SW 1271 (cell line): ENCODE data around the gene STAB2.
"Not testable (repeated sequence)": the region's sequence is repeated elsewhere in the genome, so short reads cannot be mapped to it uniquely, and the experiment has no call there.

Experiments
- DNase-seq, 2 experiments: peaks; one replicate each; lab custom pipeline; 2025; lab: John Stamatoyannopoulos, UW

Gene STAB2

DNA sequence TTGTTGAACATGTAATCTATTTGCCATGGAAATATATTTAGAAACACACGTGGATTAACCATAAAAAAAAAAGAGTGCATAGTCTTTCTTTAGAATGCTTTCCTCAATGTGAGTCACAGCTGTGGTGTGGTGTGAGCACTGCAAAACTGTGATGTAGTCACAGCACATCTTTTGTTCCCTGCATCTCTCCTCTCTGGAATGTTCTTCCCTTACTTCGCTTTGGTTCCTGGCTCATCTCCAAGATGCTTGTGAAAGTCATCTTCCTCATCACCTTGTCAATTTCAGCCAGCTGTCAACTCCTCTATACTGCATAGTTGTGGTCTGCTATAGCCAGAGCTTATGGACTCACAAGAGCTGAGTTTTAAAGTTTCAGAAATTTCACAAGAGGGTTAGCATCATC lies 60.2 kb downstream of the STAB2 start:
- no peak for DNase-seq

DNA sequence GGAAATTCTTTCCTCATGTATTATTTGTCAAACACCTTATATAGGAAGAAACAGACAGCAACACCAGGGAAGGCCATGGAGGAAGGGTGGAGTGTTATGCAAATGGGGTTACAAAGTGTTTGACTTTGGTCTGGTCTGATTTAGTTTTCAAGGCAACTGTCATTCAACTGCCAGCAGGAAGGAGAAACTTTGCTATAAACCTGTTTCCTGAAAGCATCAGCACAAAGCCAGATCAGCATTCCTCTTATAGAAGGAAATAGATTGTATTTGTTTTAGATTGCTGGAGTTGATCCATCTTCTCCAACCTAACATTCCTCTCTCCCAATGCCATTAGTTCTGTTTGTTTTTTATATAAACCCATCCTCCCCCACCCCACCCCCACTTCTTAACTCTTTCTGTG lies 65.7 kb downstream of the STAB2 start:
- DNase-seq, result no peak

DNA sequence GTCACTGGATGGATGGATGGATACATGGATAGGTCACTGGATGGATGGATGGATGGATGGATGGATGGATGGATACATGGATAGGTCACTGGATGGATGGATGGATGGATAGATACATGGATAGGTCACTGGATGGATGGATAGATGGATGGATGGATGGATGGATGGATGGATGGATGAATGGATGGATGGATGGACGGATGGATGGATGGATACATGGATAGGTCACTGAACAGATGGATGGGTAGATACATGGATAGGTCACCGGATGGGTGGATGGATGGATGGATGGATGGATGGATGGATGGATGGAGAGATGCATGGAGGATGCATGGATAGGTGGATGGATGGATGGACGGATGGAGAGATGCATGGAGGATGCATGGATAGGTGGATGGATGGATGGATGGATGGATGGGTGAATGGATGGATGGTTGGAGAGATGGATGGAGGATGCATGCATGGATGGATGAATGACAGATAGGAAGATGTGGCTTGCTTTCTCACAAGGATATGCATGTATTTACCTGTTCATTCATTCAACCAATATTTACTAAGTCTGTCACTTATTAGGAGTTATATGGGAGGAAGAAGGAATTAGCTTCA lies 66.6 kb downstream of the STAB2 start:
- DNase-seq, result not testable (repeated sequence)

DNA sequence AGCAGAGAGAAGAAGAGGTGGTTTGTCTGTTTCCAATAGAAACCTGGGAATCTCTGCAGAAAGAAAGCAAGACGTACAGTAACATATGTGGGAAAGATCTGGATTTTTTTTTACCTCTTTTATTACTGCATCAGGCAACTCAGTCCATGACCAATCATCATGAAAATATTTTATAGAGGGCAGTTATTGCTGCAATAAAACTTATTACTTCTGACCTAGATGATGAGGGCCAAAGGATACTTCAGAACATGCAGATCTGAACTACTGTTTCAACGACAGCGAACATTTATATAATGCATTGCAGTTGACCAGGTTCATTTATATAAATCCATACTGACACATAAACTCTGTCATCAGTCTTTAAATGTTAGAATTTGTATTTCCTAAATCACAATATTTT lies 67.7 kb downstream of the STAB2 start:
- DNase-seq, result no peak

DNA sequence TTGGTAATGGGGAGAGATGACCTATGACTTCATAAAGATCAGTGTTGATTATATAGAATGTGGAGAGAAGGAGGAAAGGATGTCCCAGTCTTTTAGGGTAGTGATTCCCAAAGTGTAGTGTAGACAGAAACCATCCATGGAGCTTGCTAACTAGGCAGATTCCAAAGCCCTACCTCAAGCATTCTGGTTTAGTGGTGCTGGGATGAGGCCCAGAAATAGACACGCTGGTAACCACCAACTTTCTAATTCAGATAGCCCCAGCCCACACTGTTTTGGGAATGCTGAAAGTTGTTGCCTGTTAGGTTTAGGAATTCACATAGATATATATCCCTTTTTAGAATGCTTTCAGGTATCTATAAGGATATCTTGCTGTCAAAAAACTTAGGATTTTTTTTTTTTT lies 69.2 kb downstream of the STAB2 start:
- no peak for DNase-seq

DNA sequence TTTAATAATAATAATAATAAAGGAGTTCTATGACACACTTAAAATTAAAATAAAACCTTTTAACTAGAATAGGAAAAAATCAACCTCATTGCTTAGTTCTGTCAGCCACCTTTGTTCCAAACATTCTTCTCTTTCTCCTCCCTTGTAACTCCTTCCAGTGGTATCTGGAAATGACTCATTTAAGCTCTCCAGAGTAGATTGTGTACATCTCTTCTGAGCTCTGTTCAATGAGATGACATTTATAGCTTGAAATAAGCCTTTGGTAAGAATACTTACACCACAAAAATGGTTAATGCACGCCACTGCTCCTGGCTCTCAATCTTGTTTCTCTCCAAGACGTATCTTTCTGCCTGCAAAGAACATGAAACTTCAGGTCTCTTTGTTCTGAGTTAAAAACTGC lies 70.3 kb downstream of the STAB2 start:
- DNase-seq, result no peak

DNA sequence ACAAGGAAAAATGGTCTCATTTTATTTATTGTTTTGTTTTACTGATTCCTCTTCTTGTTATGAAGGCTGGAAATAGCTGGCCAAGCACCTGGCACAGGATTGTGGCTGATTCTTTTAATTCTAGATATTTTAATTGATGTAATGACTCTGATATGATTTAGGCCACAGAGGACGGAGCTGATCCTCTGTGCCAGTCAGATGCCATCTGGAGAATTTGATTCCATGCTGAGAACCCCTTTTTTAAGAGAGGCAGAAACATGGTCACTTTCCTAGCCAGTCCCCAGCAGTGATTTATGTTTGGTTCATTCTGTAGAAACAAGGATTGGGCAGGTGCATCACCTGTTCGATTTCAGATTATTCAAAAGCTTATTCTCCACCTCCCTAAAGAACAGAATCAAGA lies 77.6 kb downstream of the STAB2 start:
- DNase-seq, result no peak

DNA sequence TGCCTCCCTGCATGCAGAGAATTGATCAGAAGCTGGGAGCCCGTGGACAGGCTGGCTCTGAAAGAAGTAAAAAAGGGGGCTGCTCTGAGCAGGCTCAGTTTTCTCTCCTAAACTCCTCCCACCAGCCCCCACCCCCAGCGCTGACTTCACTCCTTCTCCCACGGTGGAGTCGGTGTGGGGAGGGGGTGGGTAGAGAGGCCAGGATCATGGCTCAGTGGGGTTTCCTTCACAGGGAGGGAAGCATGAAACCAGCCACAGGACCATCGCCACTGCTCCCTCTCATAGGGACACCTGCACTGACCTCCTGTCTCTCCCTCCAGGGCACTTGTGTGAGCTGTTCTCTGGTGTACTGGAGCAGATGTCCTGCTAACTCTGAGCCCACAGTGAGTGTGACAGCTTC lies 78.9 kb downstream of the STAB2 start:
- DNase-seq, result no peak

DNA sequence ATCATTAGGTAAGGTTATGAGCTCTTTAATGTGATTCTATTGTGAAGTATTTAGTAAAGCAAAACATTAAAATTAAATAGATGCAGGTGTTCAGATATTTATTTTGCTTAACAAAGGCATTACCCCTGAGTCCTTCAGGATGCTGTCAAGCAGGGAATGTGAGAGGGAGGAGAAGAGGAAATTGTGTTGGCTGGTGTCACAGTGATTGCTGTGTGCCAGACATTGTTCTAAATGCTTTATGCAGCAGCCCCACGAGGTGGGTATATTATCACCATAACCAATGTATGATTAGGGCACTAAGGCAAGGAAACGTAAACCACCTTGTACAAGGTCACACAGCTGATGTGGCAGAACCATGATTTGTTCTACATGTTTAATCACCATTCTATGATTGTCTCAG lies 80.1 kb downstream of the STAB2 start:
- no peak for DNase-seq

DNA sequence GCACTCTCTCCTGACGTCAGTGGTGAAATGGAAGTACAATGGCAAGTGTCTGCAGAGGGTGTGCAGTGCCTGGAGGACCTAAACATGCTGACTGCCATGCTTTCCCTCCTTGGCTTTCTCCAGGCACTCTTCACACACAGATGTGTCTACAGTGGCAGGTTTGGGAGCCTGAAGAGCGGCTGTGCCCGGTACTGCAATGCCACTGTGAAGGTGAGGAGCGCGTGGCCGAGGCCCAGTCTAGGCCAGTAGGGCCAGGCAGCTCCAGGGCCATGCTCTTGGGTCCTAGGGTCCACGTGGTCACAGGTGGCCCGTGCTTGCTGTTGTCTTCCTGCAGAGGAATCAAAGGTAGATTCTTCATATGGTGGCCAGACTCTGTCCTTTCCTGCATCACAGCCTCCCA lies 81.4 kb downstream of the STAB2 start:
- DNase-seq, result no peak

DNA sequence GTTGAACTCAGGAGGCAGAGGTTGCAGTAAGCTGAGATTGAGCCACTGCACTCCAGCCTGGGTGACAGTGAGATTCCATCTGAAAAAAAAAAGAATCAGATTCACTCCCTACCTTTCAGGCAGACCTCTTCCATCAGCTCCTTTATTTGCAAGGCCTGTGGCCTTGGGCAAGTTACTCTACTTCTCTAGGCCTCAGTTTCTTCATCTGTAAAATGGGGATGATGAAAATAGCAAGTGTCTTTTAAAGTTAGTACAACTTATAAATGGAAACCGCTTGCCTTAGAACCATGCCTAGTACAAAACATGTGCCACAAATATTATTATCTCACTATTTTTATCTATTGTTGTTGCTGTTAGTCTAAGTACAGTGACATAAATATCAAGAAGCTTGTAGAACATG lies 84.3 kb downstream of the STAB2 start:
- no peak for DNase-seq

DNA sequence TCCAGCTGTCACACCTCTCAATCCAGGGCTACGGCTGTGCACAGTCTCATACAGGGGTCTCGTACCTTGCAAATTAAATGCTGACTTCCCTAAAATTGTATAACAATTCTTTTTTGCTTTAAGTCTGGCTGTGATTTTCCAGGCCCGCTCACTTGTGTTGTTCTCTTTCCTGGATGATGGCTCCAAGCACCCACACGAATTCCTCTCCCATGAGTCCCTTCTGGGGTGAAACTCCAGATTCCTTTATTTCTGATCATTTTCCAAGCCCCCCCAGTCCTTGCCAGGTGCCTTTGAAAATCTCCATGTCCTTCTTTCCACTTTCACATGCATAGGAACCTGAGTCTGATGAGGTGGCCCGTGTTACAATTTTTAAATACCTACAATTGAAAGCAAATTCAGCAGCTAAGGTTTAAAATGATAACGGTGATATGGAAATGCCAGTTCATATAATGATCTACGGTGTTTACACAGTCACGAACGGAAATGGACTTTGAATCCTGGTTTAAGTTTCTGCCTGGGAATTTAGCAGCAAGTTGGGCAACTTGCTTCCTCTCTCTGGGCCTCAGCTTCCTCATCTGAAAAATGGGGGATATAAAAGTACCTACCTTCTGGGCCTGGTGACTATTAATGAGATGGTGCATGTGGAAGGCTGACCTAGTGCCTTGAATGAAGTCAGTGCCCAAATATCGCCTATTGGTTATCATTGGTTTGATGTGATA lies 85.5 kb downstream of the STAB2 start:
- DNase-seq, result no peak

DNA sequence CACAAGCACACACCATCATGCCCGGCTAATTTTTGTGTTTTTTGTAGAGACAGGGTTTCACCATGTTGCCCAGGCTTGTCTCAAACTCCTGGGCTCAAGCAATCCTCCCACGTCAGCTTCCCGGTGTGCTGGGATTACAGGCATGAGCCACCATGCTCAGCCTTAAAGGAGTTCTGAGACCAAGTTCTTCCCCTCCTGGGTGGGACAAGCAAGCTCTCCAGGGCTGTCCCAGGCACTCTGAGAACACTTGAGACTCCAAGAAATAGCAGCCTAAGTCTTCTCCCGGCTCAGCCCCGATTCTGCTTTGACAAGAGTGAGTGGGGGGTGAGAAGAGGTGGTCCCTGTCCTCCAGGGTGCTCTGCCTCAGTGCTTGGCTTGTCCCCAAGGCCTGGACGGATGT lies 86.4 kb downstream of the STAB2 start:
- no peak for DNase-seq

DNA sequence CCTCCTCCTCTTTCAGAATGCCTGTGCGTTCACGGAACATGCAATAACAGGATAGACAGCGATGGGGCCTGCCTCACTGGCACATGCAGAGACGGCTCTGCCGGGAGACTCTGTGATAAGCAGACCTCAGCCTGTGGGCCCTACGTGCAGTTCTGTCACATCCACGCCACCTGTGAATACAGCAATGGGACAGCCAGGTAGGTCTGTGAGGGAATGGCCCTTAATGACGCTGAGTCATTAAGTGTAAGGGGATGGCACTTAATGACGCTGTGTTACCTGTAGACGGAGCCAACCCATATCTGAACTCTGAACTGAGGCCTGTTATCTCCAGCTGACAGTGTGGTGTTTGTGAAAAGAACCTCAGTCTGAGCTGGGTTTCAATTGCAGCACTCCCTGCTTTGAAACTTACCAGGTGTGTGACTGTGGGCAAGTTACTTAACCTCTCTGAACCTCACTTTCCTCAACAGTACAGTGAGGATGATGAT lies 86.9 kb downstream of the STAB2 start:
- DNase-seq, result no peak

DNA sequence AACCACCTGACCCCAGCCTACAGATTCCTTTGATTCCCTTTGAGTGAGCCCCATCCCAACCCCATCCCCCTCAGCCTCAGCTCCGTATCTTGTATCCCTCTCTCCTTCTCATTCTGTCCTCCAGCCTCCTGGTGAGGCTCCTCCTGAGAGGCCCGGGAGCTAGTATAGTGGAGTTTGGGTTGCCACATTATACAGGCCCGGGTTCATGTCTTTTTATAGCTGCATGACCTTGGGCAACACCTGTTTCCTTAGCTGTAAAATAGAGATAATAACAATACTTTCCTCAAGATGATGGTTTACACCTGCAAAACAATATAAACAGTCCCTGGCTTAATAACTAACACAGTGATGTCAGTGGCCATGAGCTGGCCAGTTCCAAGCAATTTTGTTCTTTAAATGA lies 89.8 kb downstream of the STAB2 start:
- no peak for DNase-seq

DNA sequence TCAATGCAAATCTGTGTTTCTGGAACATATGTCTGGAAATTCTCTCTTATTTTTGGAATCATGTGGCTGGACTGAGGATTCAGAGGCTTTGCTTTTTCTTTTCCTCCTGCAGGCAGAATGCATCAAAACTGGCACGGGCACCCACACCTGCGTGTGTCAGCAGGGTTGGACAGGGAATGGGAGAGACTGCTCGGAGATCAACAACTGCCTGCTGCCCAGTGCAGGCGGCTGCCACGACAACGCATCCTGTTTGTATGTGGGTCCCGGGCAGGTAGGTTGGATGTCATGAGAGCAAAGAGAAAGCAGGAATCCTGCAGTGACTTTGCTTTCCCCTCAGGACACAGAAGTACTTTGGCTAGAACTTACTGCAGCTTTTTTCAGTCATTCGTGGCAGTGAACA lies 90.3 kb downstream of the STAB2 start:
- DNase-seq, result no peak

DNA sequence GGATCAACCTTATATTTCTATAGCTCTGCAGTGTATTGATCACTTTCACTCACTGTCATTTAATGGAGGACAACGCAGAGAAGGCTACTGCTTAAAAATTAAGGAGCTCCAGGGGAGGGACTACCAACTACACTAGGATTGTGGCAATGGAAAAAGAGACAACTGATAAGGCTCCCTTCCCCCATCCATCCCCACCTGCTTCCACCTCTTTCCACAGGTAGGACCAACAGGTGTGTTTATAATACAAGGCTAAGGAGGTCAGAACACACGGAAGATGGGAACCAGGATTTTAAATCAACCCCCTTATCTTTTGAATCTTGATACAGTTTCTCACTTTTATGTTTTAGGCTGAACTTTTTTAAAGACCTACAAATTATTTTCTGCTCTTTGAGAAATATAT lies 90.8 kb downstream of the STAB2 start:
- DNase-seq, result no peak

DNA sequence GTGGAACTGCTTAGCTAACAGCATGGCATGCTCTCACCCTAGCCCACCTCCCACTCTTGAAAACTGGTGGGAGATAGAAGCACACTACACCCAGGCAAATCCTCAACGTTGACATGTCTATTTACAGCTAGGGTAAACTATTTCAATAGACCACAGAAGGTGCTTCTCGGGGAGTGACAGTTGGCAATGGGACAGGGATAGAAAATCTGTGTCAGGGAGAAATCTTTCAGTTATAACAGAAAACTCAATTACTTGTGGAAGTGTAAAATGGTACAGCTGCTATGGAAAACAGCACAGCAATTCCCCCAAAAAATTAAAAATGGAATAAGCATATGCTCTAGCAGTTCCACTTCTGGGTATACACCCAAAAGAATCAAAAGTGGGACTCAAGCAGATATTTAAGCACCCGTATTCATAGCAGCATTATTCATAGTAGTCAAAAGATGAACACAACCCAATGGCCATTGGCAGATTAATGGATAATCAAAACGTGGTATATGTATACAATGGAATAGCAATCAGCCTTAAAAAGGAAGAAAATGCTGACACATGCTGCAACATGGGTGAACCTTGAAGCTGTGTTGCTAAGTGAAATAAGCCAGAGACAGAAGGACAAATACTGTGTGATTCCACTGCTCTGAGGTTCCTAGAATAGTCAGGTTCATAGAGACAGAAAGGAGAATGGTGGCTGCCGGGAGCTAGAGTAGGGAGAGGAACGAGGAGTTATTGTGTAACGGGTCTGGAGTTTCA lies 92.5 kb downstream of the STAB2 start:
- no peak for DNase-seq

DNA sequence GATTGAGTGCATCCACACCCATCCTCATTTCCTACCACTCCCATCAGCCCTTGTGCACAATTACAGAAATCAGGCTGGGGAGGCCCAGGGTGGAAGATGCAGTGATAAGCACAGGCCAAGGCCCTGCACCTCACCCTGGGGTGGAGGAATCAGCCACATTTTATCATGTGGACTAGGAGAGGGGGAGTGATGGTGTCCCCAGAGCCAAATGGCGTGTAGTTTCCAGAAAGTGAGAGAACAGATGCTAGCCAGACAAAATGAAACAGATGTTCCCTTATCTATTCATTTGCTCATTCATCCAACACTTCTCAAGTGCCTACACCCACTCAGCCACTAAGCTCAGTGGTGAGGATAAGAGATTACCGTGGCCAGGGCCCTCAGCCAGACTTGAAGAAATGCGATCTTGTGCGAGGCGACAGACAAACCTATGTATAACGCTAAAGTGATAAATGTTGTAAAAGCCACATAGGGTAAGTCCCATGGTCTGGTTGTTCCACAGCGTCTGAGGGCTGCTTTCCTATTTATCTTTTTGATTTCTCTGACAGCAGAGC lies 93.6 kb downstream of the STAB2 start:
- DNase-seq, result no peak

DNA sequence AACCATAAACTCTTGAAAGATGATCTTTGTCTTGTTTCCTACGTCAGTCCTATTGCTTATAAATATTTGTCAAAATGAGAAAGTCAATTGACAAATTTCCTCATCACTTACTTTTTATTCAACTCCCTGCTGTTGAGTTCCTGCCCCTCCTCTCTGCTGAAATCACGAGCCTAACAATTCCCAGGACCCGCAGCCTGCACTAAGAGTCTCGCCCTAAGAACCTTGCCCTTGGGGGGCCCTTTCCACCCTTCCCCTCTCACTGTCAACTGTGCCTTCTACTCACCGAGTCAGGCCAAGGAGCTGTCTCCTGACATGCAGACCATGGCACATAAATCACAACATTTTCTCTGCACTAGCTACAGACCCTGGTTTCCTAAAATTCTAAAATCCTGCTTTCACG lies 99.0 kb downstream of the STAB2 start:
- DNase-seq, result no peak

DNA sequence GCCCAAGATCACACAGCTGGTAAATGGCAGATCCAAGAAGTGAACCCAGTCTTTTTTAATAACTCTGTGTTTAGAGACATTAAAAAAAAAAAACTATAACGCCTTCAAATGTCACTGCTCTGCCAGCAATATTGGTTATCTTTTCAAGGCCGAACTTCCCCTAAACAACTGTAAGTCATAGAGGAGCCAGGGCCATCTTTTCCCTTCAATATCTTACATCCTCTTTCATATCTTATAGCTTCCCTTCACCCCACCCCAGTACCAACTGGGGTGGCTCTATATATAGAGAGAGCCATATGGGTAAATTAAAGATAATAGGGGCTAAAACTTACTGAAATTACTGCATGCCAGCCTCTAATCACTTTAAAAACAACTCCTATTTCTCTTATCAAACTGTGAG lies 100.2 kb downstream of the STAB2 start:
- DNase-seq, result no peak

DNA sequence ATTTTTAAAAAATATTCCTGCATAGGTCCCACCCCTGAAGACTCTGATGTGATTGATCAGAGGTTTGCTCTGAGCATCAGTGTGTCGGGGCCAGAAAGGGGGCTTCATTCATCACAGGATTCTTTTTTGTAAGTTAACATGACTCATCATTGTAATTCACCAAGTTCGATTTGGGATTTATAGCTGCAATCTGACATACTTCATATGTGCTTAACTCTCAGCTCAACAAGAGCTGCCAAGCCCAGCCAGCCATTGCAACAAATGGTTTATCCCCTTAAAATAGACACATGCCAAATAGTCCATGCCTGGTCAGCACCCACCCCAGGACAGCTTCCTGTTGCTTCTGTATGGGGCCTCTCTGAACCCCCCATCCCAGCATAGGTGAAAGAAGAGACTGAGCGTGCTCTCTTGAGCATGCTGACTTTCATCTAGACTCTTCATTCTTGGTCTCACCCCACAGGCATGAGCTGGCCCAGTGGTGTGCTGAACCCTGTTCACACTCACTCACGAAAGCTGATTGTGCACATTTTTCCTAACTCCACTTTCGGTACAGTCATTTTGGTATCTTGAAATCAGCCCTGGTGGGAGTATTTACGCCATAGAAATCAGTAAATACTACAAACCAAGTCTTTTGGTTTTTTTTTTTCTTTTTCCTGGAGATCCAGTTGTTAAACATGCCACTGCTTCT lies 101.4 kb downstream of the STAB2 start:
- no peak for DNase-seq
